B cell (primary cell): Measurements from ENCODE around the gene CYFIP2. TPM values are rescaled to one million over a fixed set of nuclear protein-coding genes. Genes with fewer than 3 reads are reported as not detected.
A peak's percentile ranks its signal among the peaks of the same experiment; 100 is the strongest.

Experiments used
- ATAC-seq: fragments of 200-7000 bp; cut with Tn5 transposase; one replicate; pipeline ENCODE4 v1.10.0; 2021; ENCODE audit warnings: low read depth, mild to moderate bottlenecking, moderate number of reproducible peaks, moderate library complexity
- CTCF ChIA-PET: fragments of 350-600 bp; sonication (Branson Sonifier 250); formaldehyde crosslinking; loops from one replicate; lab custom pipeline; 2021; ENCODE audit warnings: antibody characterized with exemption, inconsistent platforms; lab: Charles Lee
- POLR2A ChIA-PET: fragments of 350-600 bp; sonication (Branson Sonifier 250); formaldehyde crosslinking; loops from one replicate; lab custom pipeline; 2021; ENCODE audit warnings: antibody characterized with exemption; lab: Charles Lee
- DNase-seq: peaks from one replicate; pipeline ENCODE4 v3.0.0; 2013
- H2AFZ ChIP-seq: 2 replicates; pipeline ENCODE4 v1.6.1; 2012; ENCODE audit warnings: mild to moderate bottlenecking, low read depth, low read length; ENCODE audit not compliant: insufficient read depth, poor library complexity, severe bottlenecking
- H3K27ac ChIP-seq, 2 donors: 1 replicate in 1 of 2; 2 replicates in 1 of 2; pipeline ENCODE4 v1.5.1; 2012 to 2013; ENCODE audit warnings: low read length in 2 of 2, mild to moderate bottlenecking in 2 of 2, moderate library complexity in 1 of 2
- H3K27me3 ChIP-seq, 4 experiments: fragments of 200-600 bp in 1 of 4; sonication (generic) in 1 of 4; replicated peaks in 1 of 4; 1 replicate in 2 of 4; 2 replicates in 2 of 4; pipeline versions ENCODE4 v1.6.1 to v1.7.0; 2013 to 2016; ENCODE audit warnings: low read length in 3 of 4, mild to moderate bottlenecking in 2 of 4, mixed read lengths in 1 of 4, moderate library complexity in 1 of 4; ENCODE audit not compliant: insufficient read depth in 4 of 4, control insufficient read depth in 3 of 4; ENCODE audit errors: control extremely low read depth in 1 of 4
- H3K36me3 ChIP-seq, 2 experiments: replicated peaks in 1 of 2; 1 replicate in 1 of 2; 2 replicates in 1 of 2; pipeline versions ENCODE4 v1.6.1 to v1.7.1; 2013; ENCODE audit warnings: low read length in 1 of 2; ENCODE audit not compliant: insufficient read depth in 2 of 2, control insufficient read depth in 1 of 2; ENCODE audit errors: control extremely low read depth in 1 of 2, extremely low read depth in 1 of 2
- H3K4me1 ChIP-seq, 2 donors: fragments of 200-600 bp in 1 of 2; sonication (generic) in 1 of 2; 1 replicate in 1 of 2; 2 replicates in 1 of 2; pipeline versions ENCODE4 v1.5.1 to v1.6.1; 2013 to 2017; ENCODE audit warnings: low read length in 2 of 2; ENCODE audit not compliant: control insufficient read depth in 2 of 2, insufficient read depth in 2 of 2
- H3K4me2 ChIP-seq: replicated peaks from 2 replicates; pipeline ENCODE3; 2012; ENCODE audit warnings: mild to moderate bottlenecking, low read depth, low read length; ENCODE audit not compliant: poor library complexity, severe bottlenecking
- H3K4me3 ChIP-seq, 5 experiments: fragments of 200-600 bp in 1 of 5; sonication (generic) in 1 of 5; 1 replicate in 3 of 5; 2 replicates in 2 of 5; pipeline versions ENCODE4 v1.5.1 to v1.7.0; 2011 to 2016; ENCODE audit warnings: low read length in 4 of 5, mild to moderate bottlenecking in 4 of 5, low read depth in 2 of 5, control low read depth in 1 of 5, moderate library complexity in 1 of 5; ENCODE audit not compliant: insufficient read depth in 1 of 5; ENCODE audit errors: control extremely low read depth in 1 of 5, extremely low read depth in 1 of 5
- H3K79me2 ChIP-seq: fragments of 200-600 bp; sonication (generic); one replicate; pipeline ENCODE4 v1.6.0; 2016; ENCODE audit warnings: low read length; ENCODE audit not compliant: control insufficient read depth, insufficient read depth
- H3K9ac ChIP-seq: fragments of 200-600 bp; sonication (generic); 2 replicates; pipeline ENCODE4 v1.6.1; 2017; ENCODE audit warnings: mild to moderate bottlenecking, low read length, moderate library complexity
- H3K9me3 ChIP-seq, 3 donors: one replicate each; pipeline versions ENCODE4 v1.6.1 to v1.7.1; 2013; ENCODE audit warnings: low read length in 2 of 3; ENCODE audit not compliant: control insufficient read depth in 2 of 3, insufficient read depth in 1 of 3; ENCODE audit errors: control extremely low read depth in 1 of 3
- H4K20me1 ChIP-seq: 2 replicates; pipeline ENCODE4 v1.6.0; 2012; ENCODE audit warnings: mild to moderate bottlenecking, low read length; ENCODE audit not compliant: insufficient read depth, control insufficient read depth, poor library complexity, severe bottlenecking
- H3K27ac Mint-ChIP-seq: one replicate; pipeline ENCODE4 v1.8.0; 2021; ENCODE audit warnings: mixed read lengths
- H3K27me3 Mint-ChIP-seq: one replicate; pipeline ENCODE4 v1.8.0; 2021; ENCODE audit warnings: mixed read lengths
- H3K4me1 Mint-ChIP-seq: one replicate; pipeline ENCODE4 v1.8.0; 2021; ENCODE audit warnings: mixed read lengths
- H3K4me3 Mint-ChIP-seq: one replicate; pipeline ENCODE4 v1.8.0; 2021; ENCODE audit warnings: mixed read lengths
- H3K9me3 Mint-ChIP-seq: one replicate; pipeline ENCODE4 v1.8.0; 2022; ENCODE audit warnings: mixed read lengths; ENCODE audit not compliant: insufficient read depth
- CTCF ChIP-seq: fragments of 200-600 bp; IDR thresholded peaks from one replicate; pipeline ENCODE4 v1.8.0; 2022; ENCODE audit warnings: antibody characterized with exemption, mild to moderate bottlenecking
- EZH2 ChIP-seq: IDR thresholded peaks from 2 replicates; pipeline ENCODE4 v1.6.1; 2012; ENCODE audit warnings: borderline replicate concordance, low read depth, mild to moderate bottlenecking, moderate library complexity, low read length; ENCODE audit not compliant: insufficient read depth, poor library complexity, severe bottlenecking
- WGBS: methylation state at CpG from one replicate; pipeline ENCODE4 v1.1.5; 2013; ENCODE audit warnings: missing lambda C conversion rate; ENCODE audit not compliant: insufficient coverage; 5-methylcytosine and 5-hydroxymethylcytosine counted together
- intact Hi-C: fragments of 100-400 bp; cut with micrococcal nuclease; formaldehyde crosslinking; loops from one replicate; pipeline ENCODE4 v1.10.0; 2022
- polyA plus RNA-seq: library from polyadenylated mRNA; depleted of rRNA; stranded (reverse); fragments of >200 nt; gene quantifications from 2 replicates; pipeline ENCODE4 v1.2.3, GENCODE V29; 2012
- total RNA-seq, 2 donors: library from RNA; stranded (reverse); fragments of 120-200 nt in 1 of 2; gene quantifications; 1 replicate in 1 of 2; 2 replicates in 1 of 2; pipeline versions ENCODE4 v1.2.3 to v1.2.4, GENCODE V29; 2013 to 2022

Gene CYFIP2
- total and polyA plus RNA-seq, 2 donors (not counting 1 experiment from before 2014, with no cell fraction given), result 231 to 663 TPM

GRCh38 chr5:157282150-157282549 lies 16.2 kb downstream of the CYFIP2 start:
- Histone ChIP-seq H3K9ac (no peak overlapping the region), H3K4me2 (no peak overlapping the region), H3K4me1 (peaks cover 57 to 66% of the 10 kb centered on the region in 2 donors), H3K36me3 (peaks cover 8 to 23% of the 10 kb centered on the region in 2 experiments), H3K27ac (peak overlapping the region; percentile 63 to 75), H4K20me1 (peaks cover 54% of the 10 kb centered on the region), H3K9me3 (peaks cover 0 to 5% (median 0%) of the 10 kb centered on the region in 3 donors), H3K79me2 (peaks cover 94% of the 10 kb centered on the region), H2AFZ (no peak overlapping the region), H3K27me3 (no peaks in the 10 kb centered on the region), H3K4me3 (no peak overlapping the region)
- TF ChIP-seq CTCF, result no peak
- no peak for TF ChIP-seq EZH2
- ATAC-seq (no peak), DNase-seq (no peak)
- ChIA-PET POLR2A (no interaction called here), CTCF (interaction anchor here (1.1 kb wide), 1 partner anchor 9 kb away, joined by 3 read pairs; no protein-coding TSS in a partner anchor)
- Mint-ChIP-seq H3K4me1 (peaks cover 79% of the 10 kb centered on the region), H3K9me3 (no peaks in the 10 kb centered on the region), H3K4me3 (peak overlapping the region; percentile 50), H3K27ac (peak overlapping the region; percentile 84), H3K27me3 (no peaks in the 10 kb centered on the region)
- intact Hi-C loops, result no loop called here

- intact Hi-C loops, result loop anchor here (1.0 kb wide), 4 partner anchors 8 to 30 kb away; partner anchors contain the start of gene CYFIP2
- ATAC-seq (peak; percentile 100), DNase-seq (peak; percentile 91)
- Histone ChIP-seq H3K79me2 (peaks cover 94% of the 10 kb centered on the region), H3K9me3 (peaks cover 0 to 5% (median 0%) of the 10 kb centered on the region in 3 donors), H3K27ac (peak overlapping the region; percentile 63 to 75), H3K4me2 (peak overlapping the region; percentile 54), H3K9ac (peak overlapping the region; percentile 5), H2AFZ (no peak overlapping the region), H3K27me3 (no peaks in the 10 kb centered on the region), H3K36me3 (peaks cover 17 to 35% of the 10 kb centered on the region in 2 experiments), H4K20me1 (peaks cover 60% of the 10 kb centered on the region), H3K4me3 (peak overlapping the region in 1 of 5 experiments; percentile 16), H3K4me1 (peaks cover 47 to 56% of the 10 kb centered on the region in 2 donors)
- ChIA-PET CTCF (interaction anchor here (0.9 to 2.6 kb wide), 10 partner anchors 10 to 460 kb away, joined by 3 to 40 read pairs (median 6); partner anchors contain the start of gene LSM11), POLR2A (interaction anchor here (0.6 to 2.5 kb wide), 4 partner anchors 11 to 150 kb away, joined by 3 to 38 read pairs (median 6); partner anchors contain the start of gene CYFIP2)
- TF ChIP-seq CTCF (no peak), EZH2 (no peak)
- Mint-ChIP-seq H3K9me3 (no peaks in the 10 kb centered on the region), H3K27me3 (no peaks in the 10 kb centered on the region), H3K4me1 (peaks cover 70% of the 10 kb centered on the region), H3K4me3 (peak overlapping the region; percentile 50), H3K27ac (peak overlapping the region; percentile 84)
- 40% methylated on average over 3 of the region's 3 CpGs for WGBS
Measured at GRCh38 chr5:157283434-157283833, 17.5 kb downstream of the CYFIP2 start.
